HepG2 (cell line): ENCODE measurements around the gene CCDC124. TPM values are rescaled to one million over a fixed set of nuclear protein-coding genes. Genes with fewer than 3 reads are reported as not detected.

Experiments
- ATAC-seq: fragments of 200-7000 bp; cut with Tn5 transposase; 3 replicates; pipeline ENCODE4 v1.9.1; 2020; ENCODE audit warnings: mild to moderate bottlenecking, moderate library complexity
- BruUV-seq: library from RNA; stranded (reverse); fragments of 400-500 nt; replicated peaks from 2 replicates; lab custom pipeline; 2021; lab: Mats Ljungman, UMichigan
- CTCF ChIA-PET: fragments of 300-600 bp; formaldehyde crosslinking; extraction: SDS; loops from one replicate; lab custom pipeline; 2021; ENCODE audit warnings: low total read pairs, inconsistent platforms, low intra/inter-chr PET ratio; lab: Yijun Ruan, JAX
- POLR2A ChIA-PET: fragments of 350-600 bp; sonication (Branson Sonifier 250); formaldehyde crosslinking; loops from one replicate; lab custom pipeline; 2020; ENCODE audit warnings: antibody characterized with exemption, inconsistent platforms; lab: Yijun Ruan, JAX
- DNase-seq: peaks from one replicate; pipeline ENCODE4 v3.0.0-alpha.2; 2015; ENCODE audit warnings: low spot score
- FAIRE-seq: peaks from 3 replicates; lab custom pipeline; 2011; peaks lifted over from hg19 to GRCh38; lab: Jason Lieb, UNC
- H2AFZ ChIP-seq: one replicate; pipeline ENCODE4 v1.6.1; 2011; ENCODE audit warnings: low read length, inconsistent platforms
- H3K27ac ChIP-seq: fragments of 300-600 bp; 3 replicates; pipeline ENCODE4 v1.8.0; 2011; ENCODE audit warnings: mixed run types, mild to moderate bottlenecking, mixed read lengths, low read length, inconsistent platforms; ENCODE audit not compliant: insufficient read depth; ENCODE audit errors: extremely low read length
- H3K27me3 ChIP-seq, 2 experiments: fragments of 200-600 bp in 1 of 2; 2 replicates in 1 of 2; 3 replicates in 1 of 2; pipeline versions ENCODE4 v1.6.0 to v1.8.0; 2011; ENCODE audit warnings: low read length in 2 of 2, mild to moderate bottlenecking in 2 of 2, moderate library complexity in 2 of 2, inconsistent platforms in 1 of 2; ENCODE audit not compliant: insufficient read depth in 2 of 2, control insufficient read depth in 1 of 2
- H3K36me3 ChIP-seq, 2 experiments: fragments of 200-600 bp in 1 of 2; replicated peaks in 1 of 2; 2 replicates in 1 of 2; 3 replicates in 1 of 2; pipeline versions ENCODE4 v1.5.1 to v1.8.0; 2011; ENCODE audit warnings: low read length in 2 of 2, inconsistent platforms in 1 of 2; ENCODE audit not compliant: insufficient read depth in 2 of 2, control insufficient read depth in 1 of 2
- H3K4me1 ChIP-seq: 2 replicates; pipeline ENCODE4 v1.5.1; 2012; ENCODE audit warnings: low read length, inconsistent platforms; ENCODE audit not compliant: insufficient read depth
- H3K4me2 ChIP-seq: 2 replicates; pipeline ENCODE4 v1.6.0; 2011; ENCODE audit warnings: low read depth, low read length, inconsistent platforms
- H3K4me3 ChIP-seq, 3 experiments: fragments of 200-600 bp in 1 of 3; sonication (generic), shearing (Covaris generic) in 1 of 3; replicated peaks in 1 of 3; 2 replicates each; pipeline ENCODE4 v1.5.1; 2011 to 2016; ENCODE audit warnings: low read length in 3 of 3, inconsistent platforms in 2 of 3, low read depth in 2 of 3, mild to moderate bottlenecking in 2 of 3, control low read depth in 1 of 3, mixed read lengths in 1 of 3; ENCODE audit not compliant: insufficient read depth in 1 of 3
- H3K79me2 ChIP-seq: one replicate; pipeline ENCODE4 v1.6.1; 2011; ENCODE audit warnings: low read length, inconsistent platforms; ENCODE audit not compliant: insufficient read depth
- H3K9ac ChIP-seq: 2 replicates; pipeline ENCODE4 v1.6.0; 2011; ENCODE audit warnings: mild to moderate bottlenecking, low read depth, low read length, inconsistent platforms; ENCODE audit not compliant: insufficient read depth
- H3K9me3 ChIP-seq: 2 replicates; pipeline ENCODE4 v1.5.1; 2012; ENCODE audit warnings: mild to moderate bottlenecking, low read length
- H4K20me1 ChIP-seq: 2 replicates; pipeline ENCODE4 v1.6.0; 2011; ENCODE audit warnings: inconsistent platforms, mild to moderate bottlenecking, low read length, moderate library complexity; ENCODE audit not compliant: insufficient read depth
- LRRFIP1 ChIP-seq: sonication (generic); formaldehyde crosslinking; conservative IDR thresholded peaks from 2 replicates; pipeline ENCODE4 v1.4.0; 2020; ENCODE audit warnings: missing genetic modification reagents
- MTF2 ChIP-seq: sonication (generic); formaldehyde crosslinking; IDR thresholded peaks from 2 replicates; pipeline ENCODE4 v1.5.0; 2020; ENCODE audit warnings: missing genetic modification reagents, borderline replicate concordance
- SMARCC2 ChIP-seq: fragments of 450-650 bp; IDR thresholded peaks from 2 replicates; pipeline ENCODE4 v1.6.1; 2017; ENCODE audit warnings: antibody characterized with exemption, mild to moderate bottlenecking
- XRCC5 ChIP-seq: fragments of 200-400 bp; formaldehyde crosslinking; optimal IDR thresholded peaks from 2 replicates; pipeline ENCODE3; 2017; ENCODE audit warnings: mild to moderate bottlenecking, low read length
- WGBS: methylation state at CpG from one replicate; pipeline ENCODE4 v1.1.6; 2017; ENCODE audit warnings: low lambda C conversion rate; 5-methylcytosine and 5-hydroxymethylcytosine counted together
- in situ Hi-C: cut with HindIII; loops from 2 replicates; pipeline ENCODE4 v1.10.0; 2017; ENCODE audit warnings: low pct_unique_long_range_greater_than_20kb; ENCODE audit not compliant: extremely low pct_ligation_motif_present
- intact Hi-C: fragments of 100-400 bp; cut with micrococcal nuclease; formaldehyde crosslinking; loops from one replicate; pipeline ENCODE4 v1.10.0; 2022; ENCODE audit not compliant: unreplicated experiment
- polyA plus RNA-seq, 8 experiments: library from polyadenylated mRNA; depleted of rRNA in 3 of 8; stranded (reverse) in 7 of 8; unstranded in 1 of 8; fragments of >200 nt; fragmentation: Illumina TruSeq in 4 of 8; extraction: Trizol in 4 of 8; gene quantifications; 2 replicates each; pipeline versions ENCODE4 v1.2.1 to v1.2.3, GENCODE V29; 2011 to 2016; ENCODE audit warnings: low read depth in 4 of 8, missing spikeins in 1 of 8, mixed read lengths in 1 of 8; ENCODE audit not compliant: insufficient read depth in 1 of 8
- total RNA-seq, 5 experiments: library from RNA; depleted of rRNA; stranded (reverse); fragments of >200 nt; fragmentation: Illumina TruSeq; extraction: Trizol; gene quantifications; 2 replicates each; pipeline ENCODE4 v1.2.3, GENCODE V29; 2016; ENCODE audit warnings: low read depth in 1 of 5

Gene CCDC124
- total and polyA plus RNA-seq, 2 of the 13 experiments (the other 11 are each of a cell fraction or from before 2014, with no cell fraction given), result 14.9 to 20.3 TPM

DNA sequence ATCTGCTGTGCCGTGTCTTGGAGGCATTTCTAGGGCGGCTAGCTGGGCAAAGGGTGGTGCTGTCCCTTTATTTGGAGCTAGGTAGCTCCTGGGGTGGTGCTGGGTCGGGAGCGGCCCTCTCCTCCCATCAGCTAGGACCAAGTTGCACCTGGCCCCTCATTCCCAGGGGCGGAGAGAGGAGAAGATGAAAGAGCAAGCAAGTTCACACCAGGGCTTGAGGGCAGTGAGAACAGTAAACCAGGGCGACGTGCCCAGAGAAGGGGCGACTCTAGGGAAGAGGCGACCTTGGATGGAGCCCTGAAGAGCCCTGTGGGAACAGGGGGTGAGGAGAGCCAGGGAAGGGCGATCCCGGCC lies 17.1 kb downstream of the CCDC124 start:
- Histone ChIP-seq H3K36me3 (no peaks in the 10 kb centered on the region), H3K4me2 (peak overlapping the region; percentile 55), H2AFZ (no peak overlapping the region), H3K4me1 (peaks cover 61% of the 10 kb centered on the region), H4K20me1 (no peaks in the 10 kb centered on the region), H3K79me2 (no peaks in the 10 kb centered on the region), H3K9ac (no peak overlapping the region), H3K9me3 (no peaks in the 10 kb centered on the region), H3K4me3 (peak overlapping the region in 2 of 3 experiments; percentile 21 to 52; a peak in 2 of 6 replicates), H3K27ac (no peak overlapping the region), H3K27me3 (peaks cover 27 to 57% of the 10 kb centered on the region in 2 experiments)
- in situ Hi-C loops, result loop anchor here (5.0 to 25.0 kb wide), 2 partner anchors 42 to 112 kb away; no protein-coding TSS in a partner anchor
- intact Hi-C loops, result no loop called here
- POLR2A ChIA-PET, result no interaction called here
- CTCF ChIA-PET, result no interaction called here
- TF ChIP-seq XRCC5 (peak; percentile 30), SMARCC2 (no peak)
- no peak for FAIRE-seq
- 3% methylated on average over 11 of the region's 11 CpGs for WGBS
- ATAC-seq, result no peak
- no peak for DNase-seq
- no TSS peak for BruUV-seq

DNA sequence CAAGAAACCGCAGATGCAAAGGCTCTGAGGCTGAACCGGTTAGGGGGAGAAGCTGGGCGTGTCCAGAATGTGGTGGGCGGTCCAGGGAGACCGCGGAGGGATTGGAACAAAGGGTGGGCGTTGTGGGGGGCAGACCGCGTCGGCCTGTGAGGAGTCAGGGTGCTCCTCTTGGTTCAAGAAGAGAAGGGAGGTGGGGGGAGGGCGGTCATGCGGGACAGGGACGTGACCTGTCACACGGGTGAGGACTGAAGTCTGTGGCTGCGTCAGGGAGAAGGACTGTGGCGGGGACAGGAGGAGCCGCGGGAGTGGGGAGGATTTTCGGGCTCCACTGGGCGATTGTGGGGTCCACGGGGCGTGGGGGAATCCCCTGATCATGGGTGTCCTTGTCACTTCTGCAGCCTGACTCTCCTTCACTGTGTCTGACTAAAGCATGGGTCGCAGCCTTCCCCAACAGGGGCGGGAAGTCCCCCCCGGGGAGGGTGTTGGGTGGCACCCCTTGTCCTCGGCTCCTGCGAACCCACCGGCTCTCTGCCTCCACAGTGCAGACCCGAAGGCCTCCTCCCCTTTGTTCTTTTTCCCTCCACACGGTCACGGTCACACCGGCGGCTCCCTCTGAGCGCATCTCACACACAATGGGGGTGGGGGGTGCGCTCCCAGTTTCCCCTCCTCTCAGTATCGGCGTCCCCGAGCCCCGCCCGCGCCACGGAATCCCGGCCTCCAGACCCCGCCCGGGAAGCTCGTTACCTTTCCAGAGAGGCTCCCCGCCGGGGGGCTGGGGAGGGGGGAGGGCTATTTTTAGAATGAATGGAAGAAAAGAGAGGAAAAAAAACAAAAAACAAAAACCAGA lies 17.7 kb downstream of the CCDC124 start:
- FAIRE-seq, result no peak

More for the DNA sequence above, 17.7 kb downstream of the CCDC124 start:
- ATAC-seq (no peak), DNase-seq (no peak)
- Histone ChIP-seq H3K4me2 (peak overlapping the region; percentile 55; the same call in 1 of the 2 replicates), H3K36me3 (no peaks in the 10 kb centered on the region), H3K27ac (no peak overlapping the region), H3K4me1 (peaks cover 61% of the 10 kb centered on the region), H3K79me2 (no peaks in the 10 kb centered on the region), H4K20me1 (no peaks in the 10 kb centered on the region), H2AFZ (no peak overlapping the region), H3K4me3 (peak overlapping the region; percentile 19 to 52 (median 21); a peak in 3 of 6 replicates), H3K9ac (no peak overlapping the region), H3K9me3 (no peaks in the 10 kb centered on the region), H3K27me3 (peaks cover 27 to 57% of the 10 kb centered on the region in 2 experiments)
- intact Hi-C loops (no loop called here), in situ Hi-C loops (loop anchor here (5.0 kb wide), 1 partner anchor 42 kb away; no protein-coding TSS in a partner anchor)
- 4% methylated on average over 38 of the region's 48 CpGs for WGBS
- CTCF ChIA-PET, result no interaction called here
- BruUV-seq, result no TSS peak
- POLR2A ChIA-PET, result no interaction called here
- TF ChIP-seq MTF2 (CRISPR knock-in tag), result 0 out of 2 replicates have a peak, but pooled peaks have one; percentile 49
- no peak for TF ChIP-seq LRRFIP1
